ENCODE results near the gene MAP3K20. TPM values are rescaled to one million over a fixed set of nuclear protein-coding genes. Genes with fewer than 3 reads are reported as not detected.
A peak's percentile ranks its signal among the peaks of the same experiment; 100 is the strongest.

MAP3K20 gene
- total RNA-seq, 2 donors from 2014 or later: 141 to 223 TPM

DNA sequence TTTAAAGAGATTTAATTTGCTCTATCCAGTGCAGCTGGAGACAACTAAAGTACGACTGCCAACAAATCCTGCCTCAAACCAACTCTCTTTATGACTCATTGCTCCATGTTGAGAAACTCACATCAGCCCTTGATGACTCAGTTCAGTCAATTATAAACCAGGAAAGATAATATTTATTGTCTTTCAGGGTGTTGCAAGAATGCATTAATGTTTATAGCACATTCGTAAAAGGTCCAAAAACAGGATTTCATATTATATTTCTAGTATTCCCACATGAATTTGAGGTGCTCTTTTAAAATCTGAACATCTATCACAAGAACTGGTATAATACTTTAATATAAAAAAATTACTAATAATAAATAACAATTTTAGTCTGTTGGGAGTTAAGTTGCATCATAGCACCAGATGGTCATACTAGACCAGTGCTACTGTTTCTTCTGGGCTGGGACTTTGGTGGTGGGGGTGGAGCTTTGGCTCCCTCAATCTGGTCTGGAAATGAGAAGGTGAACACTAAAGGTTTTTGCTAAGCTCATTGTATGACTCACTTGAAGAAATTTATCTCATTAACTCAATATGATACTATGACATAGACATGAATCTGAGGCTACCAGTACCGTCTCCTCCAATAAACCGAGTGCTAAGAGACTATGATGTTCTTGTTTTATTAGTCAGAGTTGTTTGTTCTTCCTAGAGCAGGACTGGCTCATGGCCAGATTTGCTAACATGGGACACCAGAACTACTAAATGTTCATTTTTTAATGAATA is 26.6 kb upstream of the MAP3K20 start:
- no peak overlapping the region for H3K4me3 ChIP-seq
- no peaks in the 10 kb centered on the region for H3K27me3 ChIP-seq
- H3K9me3 ChIP-seq: no peaks in the 10 kb centered on the region
- peak overlapping the region; percentile 1 to 58 for H3K27ac ChIP-seq
- TF ChIP-seq, protein P1, sequence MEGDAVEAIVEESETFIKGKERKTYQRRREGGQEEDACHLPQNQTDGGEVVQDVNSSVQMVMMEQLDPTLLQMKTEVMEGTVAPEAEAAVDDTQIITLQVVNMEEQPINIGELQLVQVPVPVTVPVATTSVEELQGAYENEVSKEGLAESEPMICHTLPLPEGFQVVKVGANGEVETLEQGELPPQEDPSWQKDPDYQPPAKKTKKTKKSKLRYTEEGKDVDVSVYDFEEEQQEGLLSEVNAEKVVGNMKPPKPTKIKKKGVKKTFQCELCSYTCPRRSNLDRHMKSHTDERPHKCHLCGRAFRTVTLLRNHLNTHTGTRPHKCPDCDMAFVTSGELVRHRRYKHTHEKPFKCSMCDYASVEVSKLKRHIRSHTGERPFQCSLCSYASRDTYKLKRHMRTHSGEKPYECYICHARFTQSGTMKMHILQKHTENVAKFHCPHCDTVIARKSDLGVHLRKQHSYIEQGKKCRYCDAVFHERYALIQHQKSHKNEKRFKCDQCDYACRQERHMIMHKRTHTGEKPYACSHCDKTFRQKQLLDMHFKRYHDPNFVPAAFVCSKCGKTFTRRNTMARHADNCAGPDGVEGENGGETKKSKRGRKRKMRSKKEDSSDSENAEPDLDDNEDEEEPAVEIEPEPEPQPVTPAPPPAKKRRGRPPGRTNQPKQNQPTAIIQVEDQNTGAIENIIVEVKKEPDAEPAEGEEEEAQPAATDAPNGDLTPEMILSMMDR (IDR thresholded peaks at IDR 0.05): no peak
- H3K36me3 ChIP-seq: no peaks in the 10 kb centered on the region
- peak; percentile 87 for DNase-seq (ENCODE audit: low spot score)
- H3K4me1 ChIP-seq: peaks cover 0 to 5% of the 10 kb centered on the region in 2 donors

DNA sequence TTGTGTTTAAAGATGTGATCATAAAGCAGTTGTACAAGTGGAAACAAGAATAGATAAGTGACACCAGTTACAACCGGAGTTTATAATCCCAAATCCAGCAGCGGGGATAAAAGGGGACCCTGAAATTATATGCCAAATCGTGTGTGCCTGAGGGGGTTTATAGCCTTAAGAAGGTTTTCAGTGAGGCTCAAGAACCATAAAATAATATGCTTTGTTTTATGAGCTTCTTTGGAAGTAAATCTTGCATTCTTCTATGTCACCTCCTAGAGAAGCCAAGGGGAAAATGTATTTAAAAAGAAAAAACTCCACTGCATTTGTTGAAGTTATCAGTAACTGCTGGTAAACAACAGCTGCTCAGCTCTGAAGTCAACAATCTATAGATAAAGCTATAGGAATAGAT is 25.8 kb upstream of the MAP3K20 start:
- Histone ChIP-seq H3K9me3 (no peaks in the 10 kb centered on the region), H3K4me3 (no peak overlapping the region), H3K27ac (peak overlapping the region; percentile 1 to 55), H3K27me3 (no peaks in the 10 kb centered on the region), H3K36me3 (no peaks in the 10 kb centered on the region), H3K4me1 (peaks cover 0 to 5% of the 10 kb centered on the region in 2 donors)
- TF ChIP-seq, protein P1 (IDR thresholded peaks at IDR 0.05): no peak
- no peak for DNase-seq (ENCODE audit: low spot score)

DNA sequence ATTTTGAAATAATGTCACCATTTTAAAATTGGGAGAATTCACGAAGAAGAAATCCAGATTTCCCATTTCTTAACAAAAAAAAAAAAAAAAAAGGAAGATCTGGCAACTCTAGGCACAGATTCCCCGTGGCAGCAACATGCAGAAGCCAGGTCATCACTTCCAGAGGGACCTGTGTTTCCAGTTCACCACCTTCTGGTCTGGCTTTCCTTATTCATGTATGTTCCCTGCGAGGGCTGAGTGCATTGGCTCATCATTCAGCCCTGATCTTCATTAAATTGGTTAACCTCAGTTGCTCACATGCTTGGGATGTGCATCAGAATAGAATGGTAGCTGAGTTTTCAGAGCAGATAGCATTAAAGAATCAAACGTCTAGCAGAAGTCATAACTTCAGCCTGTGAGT is 25.0 kb upstream of the MAP3K20 start:
- H3K9me3 ChIP-seq: no peaks in the 10 kb centered on the region
- TF ChIP-seq, protein P1 (IDR thresholded peaks at IDR 0.05): no peak
- no peak overlapping the region for H3K27ac ChIP-seq
- H3K4me1 ChIP-seq: peaks cover 0 to 5% of the 10 kb centered on the region in 2 donors
- H3K27me3 ChIP-seq: no peaks in the 10 kb centered on the region
- H3K36me3 ChIP-seq: no peaks in the 10 kb centered on the region
- no peak overlapping the region for H3K4me3 ChIP-seq
- DNase-seq (ENCODE audit: low spot score): no peak

DNA sequence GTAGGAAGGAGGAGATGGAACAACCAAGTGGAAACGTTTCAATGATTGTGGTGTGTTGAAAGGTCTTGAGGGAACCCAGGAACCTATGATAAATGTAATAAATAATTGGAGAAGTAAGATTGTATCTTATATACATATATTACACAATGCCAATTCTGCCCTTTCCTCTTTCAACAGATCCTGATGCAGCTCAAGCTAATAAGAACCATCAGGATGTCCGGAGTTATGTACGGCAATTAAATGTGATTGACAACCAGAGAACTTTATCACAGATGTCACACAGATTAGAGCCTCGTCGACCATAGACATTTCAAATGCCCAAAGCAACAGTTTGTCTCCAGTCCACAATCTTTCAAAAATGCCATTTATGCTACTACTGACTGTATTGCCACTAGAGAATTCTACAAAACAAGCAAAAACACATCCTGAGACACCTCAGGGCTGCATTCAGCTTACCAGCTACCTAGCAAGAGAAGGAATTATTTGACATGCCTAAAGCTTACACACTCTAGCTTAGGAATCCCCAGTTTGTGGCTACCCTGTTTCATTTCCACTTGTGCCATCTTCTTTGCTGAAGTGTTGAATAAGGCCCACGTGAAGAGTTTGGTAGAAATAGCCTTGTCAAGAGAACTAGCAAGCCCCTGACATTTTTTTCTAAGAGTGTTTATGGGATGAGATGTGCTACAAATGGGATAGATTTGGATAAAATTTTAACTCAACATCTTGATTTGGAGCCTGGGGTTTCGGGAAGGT is 24.0 kb upstream of the MAP3K20 start:
- Histone ChIP-seq H3K9me3 (no peaks in the 10 kb centered on the region), H3K36me3 (no peaks in the 10 kb centered on the region), H3K4me3 (no peak overlapping the region), H3K27ac (no peak overlapping the region), H3K27me3 (no peaks in the 10 kb centered on the region), H3K4me1 (peaks cover 0 to 5% of the 10 kb centered on the region in 2 donors)
- no peak for DNase-seq (ENCODE audit: low spot score)
- TF ChIP-seq, protein P1 (IDR thresholded peaks at IDR 0.05): no peak

DNA sequence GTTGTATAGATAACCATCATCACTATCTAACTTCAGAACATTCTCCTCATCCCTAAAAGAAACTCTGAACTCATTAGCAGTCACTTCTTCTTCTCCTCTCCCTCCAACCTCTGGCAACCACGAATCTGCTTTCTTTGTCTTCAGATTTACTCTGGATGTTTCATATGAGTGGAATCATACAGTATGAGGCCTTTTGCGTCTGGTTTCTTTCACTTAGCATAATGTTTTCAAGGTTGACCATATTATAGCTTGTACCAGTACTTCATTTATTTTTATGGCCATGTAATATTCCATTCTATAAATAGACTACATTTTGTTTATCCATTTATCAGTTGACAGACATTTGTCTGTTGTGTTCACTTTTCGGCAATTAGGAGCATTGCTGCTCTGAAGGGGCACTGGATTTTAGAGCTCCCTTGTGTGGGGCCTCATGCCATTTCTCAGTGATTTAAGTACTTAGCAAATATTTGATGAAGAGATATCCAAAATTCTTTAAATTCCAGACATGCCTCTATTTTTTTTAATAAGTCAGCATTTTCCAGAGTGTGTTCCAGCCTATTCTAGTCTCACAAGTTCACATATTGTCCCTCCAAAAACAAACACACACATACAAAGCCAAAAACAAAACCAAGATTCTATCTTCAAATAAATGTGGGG is 22.5 kb upstream of the MAP3K20 start:
- H3K27ac ChIP-seq: no peak overlapping the region
- H3K27me3 ChIP-seq: no peaks in the 10 kb centered on the region
- TF ChIP-seq, protein P1 (IDR thresholded peaks at IDR 0.05): no peak
- no peaks in the 10 kb centered on the region for H3K36me3 ChIP-seq
- no peaks in the 10 kb centered on the region for H3K9me3 ChIP-seq
- peaks cover 0 to 5% of the 10 kb centered on the region in 2 donors for H3K4me1 ChIP-seq
- DNase-seq (ENCODE audit: low spot score): no peak
- H3K4me3 ChIP-seq: no peak overlapping the region

All from right atrium auricular region (tissue), 2 donors.